Kidney epithelial cell (primary cell): ENCODE data around the gene IQCE. TPM values are rescaled to one million over a fixed set of nuclear protein-coding genes. Genes with fewer than 3 reads are reported as not detected.
"Not testable (repeated sequence)": the region's sequence is repeated elsewhere in the genome, so short reads cannot be mapped to it uniquely, and the experiment has no call there.

Source experiments
- DNase-seq: peaks from one replicate; pipeline ENCODE4 v3.0.0-alpha.2; 2010; ENCODE audit warnings: low read depth
- H3K27me3 ChIP-seq: 2 replicates; pipeline ENCODE4 v1.6.0; 2011; ENCODE audit warnings: low read length; ENCODE audit not compliant: control insufficient read depth, insufficient read depth
- H3K36me3 ChIP-seq: 2 replicates; pipeline ENCODE4 v1.5.1; 2011; ENCODE audit warnings: low read length; ENCODE audit not compliant: control insufficient read depth, insufficient read depth
- H3K4me3 ChIP-seq: 2 replicates; pipeline ENCODE4 v1.5.1; 2011; ENCODE audit warnings: low read depth, mild to moderate bottlenecking, control low read depth, low read length
- total RNA-seq: library from RNA; depleted of rRNA; stranded (reverse); fragments of >200 nt; gene quantifications from 2 replicates; pipeline ENCODE4 v1.2.3, GENCODE V29; 2015
- TF ChIP-seq, protein P1 (sequence below): IDR thresholded peaks from 2 replicates; pipeline ENCODE4 v1.5.1; 2011; ENCODE audit warnings: mild to moderate bottlenecking, moderate library complexity, low read length, control low read depth, inconsistent platforms; ENCODE audit not compliant: insufficient read depth, poor library complexity, severe bottlenecking

IQCE gene
- total RNA-seq, 1 donor from 2014 or later = 18.0 TPM

DNA sequence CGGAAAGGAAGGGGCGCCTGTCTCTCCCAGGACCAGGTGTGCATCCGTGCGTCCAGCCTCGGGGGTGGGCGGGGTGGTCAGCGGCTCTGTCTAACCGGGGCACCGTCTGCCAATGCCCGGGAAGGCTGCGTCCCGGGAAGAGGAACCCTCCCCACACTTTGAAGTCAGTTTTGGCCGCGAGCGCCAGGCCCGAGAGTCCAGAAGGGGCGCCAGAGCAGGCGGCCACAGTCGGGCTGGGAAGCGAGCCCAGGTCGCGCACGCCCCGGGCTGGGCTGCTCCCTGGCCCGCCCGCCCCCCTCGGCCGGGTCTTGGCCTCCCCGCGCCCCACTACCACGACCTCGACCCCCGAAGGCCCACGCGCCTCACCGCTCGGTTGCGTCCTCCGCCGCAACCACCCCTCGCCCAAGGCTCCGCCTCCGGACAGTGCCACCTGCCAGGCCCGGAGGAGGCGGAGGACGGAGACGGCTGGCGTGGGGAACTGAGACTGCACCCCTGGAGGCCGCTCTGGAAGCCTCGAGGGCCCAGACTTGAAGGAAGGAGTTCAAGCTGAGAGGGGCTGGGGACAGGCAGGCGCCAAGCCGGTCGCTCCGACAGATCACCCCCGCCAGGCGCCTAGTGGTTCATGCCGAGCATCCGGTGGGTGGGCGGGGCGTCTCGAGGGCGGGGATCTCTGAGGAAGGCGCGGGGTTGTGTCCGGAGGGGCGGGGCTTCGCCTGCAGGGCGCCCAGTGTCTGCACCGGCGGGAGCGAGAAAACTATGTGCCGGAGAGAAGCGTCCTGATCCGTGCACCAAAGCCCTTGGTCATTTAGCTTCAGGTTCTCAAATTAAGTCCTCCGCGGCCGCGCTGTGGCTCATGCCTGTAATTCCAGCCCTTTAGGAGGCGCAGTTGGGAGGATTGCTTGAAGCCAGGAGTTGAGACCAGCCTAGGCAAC, 3.4 kb upstream of the IQCE start, which contains the start of gene BRAT1:
BRAT1 (minus strand) TSS at position 404 of the 932 bp plus-strand sequence. CDS start 1,093 bp downstream, outside the sequence.
- no peaks in the 10 kb centered on the region for H3K36me3 ChIP-seq
- TF ChIP-seq, protein P1, sequence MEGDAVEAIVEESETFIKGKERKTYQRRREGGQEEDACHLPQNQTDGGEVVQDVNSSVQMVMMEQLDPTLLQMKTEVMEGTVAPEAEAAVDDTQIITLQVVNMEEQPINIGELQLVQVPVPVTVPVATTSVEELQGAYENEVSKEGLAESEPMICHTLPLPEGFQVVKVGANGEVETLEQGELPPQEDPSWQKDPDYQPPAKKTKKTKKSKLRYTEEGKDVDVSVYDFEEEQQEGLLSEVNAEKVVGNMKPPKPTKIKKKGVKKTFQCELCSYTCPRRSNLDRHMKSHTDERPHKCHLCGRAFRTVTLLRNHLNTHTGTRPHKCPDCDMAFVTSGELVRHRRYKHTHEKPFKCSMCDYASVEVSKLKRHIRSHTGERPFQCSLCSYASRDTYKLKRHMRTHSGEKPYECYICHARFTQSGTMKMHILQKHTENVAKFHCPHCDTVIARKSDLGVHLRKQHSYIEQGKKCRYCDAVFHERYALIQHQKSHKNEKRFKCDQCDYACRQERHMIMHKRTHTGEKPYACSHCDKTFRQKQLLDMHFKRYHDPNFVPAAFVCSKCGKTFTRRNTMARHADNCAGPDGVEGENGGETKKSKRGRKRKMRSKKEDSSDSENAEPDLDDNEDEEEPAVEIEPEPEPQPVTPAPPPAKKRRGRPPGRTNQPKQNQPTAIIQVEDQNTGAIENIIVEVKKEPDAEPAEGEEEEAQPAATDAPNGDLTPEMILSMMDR = peak; percentile 51
- H3K27me3 ChIP-seq = no peaks in the 10 kb centered on the region
- DNase-seq = peak; percentile 71
- H3K4me3 ChIP-seq = peak within 1 kb of the TSS; percentile 68

DNA sequence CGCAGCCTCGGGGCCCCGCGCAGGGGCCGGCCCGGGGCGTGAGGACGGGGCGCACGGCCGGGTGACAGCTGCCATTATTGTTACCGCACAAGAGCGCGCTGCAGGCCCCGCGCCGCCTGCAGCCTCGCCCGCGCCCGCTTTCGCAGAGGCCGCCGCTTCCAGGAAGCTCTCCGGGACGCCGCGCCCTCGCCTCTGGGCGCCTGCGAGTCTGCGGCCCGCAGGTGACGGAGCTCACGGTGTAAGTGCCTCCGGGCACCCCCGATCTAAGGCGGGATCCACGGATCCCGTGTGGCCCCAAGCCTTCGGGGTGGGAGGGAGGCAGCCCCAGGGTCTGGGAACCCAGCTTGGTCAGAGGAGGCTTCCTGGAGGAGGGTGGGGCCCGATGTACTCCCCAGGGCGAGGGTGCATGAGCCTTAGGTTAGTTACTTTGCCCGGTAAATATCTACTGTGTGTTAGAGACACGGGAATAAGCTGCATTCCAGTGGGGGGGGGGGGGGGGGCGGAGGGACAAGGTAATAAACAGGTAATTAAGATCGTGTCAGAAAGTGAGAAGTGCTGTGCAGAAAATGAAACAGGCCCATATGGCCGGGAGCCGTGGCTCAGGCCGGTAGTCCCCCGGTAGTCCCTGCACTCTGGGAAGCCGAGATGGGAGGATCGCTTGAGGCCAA, 638 bp downstream of the IQCE start:
- Histone ChIP-seq H3K27me3 (no peaks in the 10 kb centered on the region), H3K36me3 (peaks cover 1% of the 10 kb centered on the region), H3K4me3 (peak overlapping the region; percentile 94)
- DNase-seq = no peak
- TF ChIP-seq, protein P1 = no peak

DNA sequence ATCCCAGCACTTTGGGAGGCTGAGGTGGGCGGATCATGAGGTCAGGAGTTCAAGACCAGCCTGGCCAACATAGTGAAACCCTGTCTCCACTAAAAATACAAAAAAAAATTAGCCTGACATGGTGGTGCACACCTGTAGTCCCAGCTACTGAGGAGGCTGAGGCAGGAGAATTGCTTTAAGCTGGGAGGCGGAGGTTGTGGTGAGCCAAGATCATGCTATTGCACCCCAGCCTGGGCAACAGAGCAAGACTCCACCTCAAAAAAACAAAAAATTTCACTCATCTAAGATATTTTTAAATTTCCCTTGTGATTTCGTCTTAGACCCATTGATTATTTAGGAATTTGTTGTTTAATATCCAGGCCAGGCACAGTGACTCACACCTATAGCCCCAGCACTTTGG, 5.2 kb downstream of the IQCE start:
- H3K36me3 ChIP-seq, DNase-seq, H3K27me3 ChIP-seq, H3K4me3 ChIP-seq: not testable (repeated sequence)

DNA sequence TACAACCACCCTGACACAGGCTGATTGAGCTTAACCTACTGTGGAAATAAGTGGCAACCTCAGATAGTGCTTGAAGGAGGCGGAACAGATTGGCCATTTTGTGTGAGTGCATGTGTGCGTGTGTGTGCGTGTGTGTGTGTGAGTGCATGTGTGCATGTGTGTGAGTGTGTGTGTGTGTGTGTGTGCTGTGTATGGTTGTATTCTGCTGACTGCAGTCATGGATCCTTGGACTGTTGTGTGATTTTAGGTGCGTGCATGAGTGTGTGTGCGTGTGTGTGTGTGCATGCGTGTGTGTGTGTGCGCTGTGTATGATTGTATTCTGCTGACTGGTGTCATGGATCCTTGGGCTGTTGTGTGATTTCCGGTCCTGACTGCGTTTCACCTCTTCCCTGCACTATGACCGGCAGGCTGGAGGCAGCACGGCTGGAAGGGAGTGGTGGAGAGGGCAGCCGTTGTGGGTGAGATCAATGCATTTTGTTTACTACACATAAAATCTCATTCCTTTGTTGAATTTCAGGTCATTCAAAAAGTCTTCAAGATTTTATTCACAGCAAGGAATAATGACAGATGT, 6.3 kb downstream of the IQCE start:
- no peak for DNase-seq
- TF ChIP-seq, protein P1 = no peak
- no peaks in the 10 kb centered on the region for H3K27me3 ChIP-seq
- H3K4me3 ChIP-seq = no peak overlapping the region
- peaks cover 3% of the 10 kb centered on the region for H3K36me3 ChIP-seq

DNA sequence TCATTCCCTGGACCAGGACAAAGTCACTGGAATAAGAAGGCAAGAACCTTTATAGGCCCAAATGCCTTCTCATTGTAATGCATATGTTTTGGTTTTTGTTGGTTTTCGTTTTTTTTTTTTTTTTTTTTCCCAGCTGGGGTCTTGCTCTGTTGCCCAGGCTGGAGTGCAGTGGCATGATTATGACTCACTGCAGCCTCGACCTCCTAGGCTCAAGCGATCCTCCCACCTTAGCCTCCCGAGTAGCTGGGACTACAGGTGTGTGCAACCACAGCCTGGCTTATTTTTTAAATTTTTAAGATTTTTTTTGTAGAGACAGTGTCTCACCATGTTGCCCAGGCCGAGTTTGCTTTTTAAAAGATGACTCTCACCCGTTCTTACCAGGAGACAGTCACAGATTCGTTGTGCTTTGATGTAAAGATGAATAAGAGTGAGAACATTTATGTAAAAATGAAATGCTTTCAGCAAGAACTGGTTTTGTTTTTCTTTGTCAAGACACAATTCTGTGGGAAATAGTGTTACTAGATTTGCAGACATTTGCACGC, 7.6 kb downstream of the IQCE start:
- peaks cover 3% of the 10 kb centered on the region for H3K36me3 ChIP-seq
- H3K4me3 ChIP-seq = no peak overlapping the region
- TF ChIP-seq, protein P1 = no peak
- DNase-seq = no peak
- no peaks in the 10 kb centered on the region for H3K27me3 ChIP-seq
